Ureter (tissue), 1 donor: ENCODE measurements around the gene RBM14. TPM values are rescaled to one million over a fixed set of nuclear protein-coding genes. Genes with fewer than 3 reads are reported as not detected.
"Not testable (repeated sequence)": the region's sequence is repeated elsewhere in the genome, so short reads cannot be mapped to it uniquely, and the experiment has no call there.

Source experiments
- DNase-seq: peaks from one replicate; pipeline ENCODE4 v3.0.0-alpha.2; 2020; ENCODE audit warnings: low spot score
- total RNA-seq: library from RNA; stranded (reverse); gene quantifications from one replicate; pipeline ENCODE4 v1.2.4, GENCODE V29; 2023
- donor health status: DM: yes; HTN: yes; CAD: no.

Gene RBM14
- total RNA-seq, 1 donor from 2014 or later = 105 TPM

DNA sequence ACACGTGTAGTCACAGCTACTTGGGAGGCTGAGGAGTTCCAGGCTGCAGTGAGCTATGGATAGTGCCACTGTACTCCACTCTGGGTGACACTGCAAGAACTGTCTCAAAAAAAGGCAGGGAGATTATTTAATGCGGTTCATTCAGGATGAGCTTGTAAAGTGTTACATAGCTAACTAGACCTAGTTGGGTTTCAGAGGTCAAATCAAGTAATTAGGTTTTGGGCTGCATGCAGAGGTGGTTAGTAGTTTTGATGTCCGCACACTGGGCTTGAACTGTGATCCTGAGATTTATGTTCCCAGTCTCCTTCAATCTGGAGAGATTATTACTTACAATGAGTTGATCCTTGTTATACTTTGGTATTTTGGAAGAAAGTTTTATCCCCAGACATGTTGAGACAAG lies 20.0 kb downstream of the RBM14 start:
- no peak for DNase-seq

DNA sequence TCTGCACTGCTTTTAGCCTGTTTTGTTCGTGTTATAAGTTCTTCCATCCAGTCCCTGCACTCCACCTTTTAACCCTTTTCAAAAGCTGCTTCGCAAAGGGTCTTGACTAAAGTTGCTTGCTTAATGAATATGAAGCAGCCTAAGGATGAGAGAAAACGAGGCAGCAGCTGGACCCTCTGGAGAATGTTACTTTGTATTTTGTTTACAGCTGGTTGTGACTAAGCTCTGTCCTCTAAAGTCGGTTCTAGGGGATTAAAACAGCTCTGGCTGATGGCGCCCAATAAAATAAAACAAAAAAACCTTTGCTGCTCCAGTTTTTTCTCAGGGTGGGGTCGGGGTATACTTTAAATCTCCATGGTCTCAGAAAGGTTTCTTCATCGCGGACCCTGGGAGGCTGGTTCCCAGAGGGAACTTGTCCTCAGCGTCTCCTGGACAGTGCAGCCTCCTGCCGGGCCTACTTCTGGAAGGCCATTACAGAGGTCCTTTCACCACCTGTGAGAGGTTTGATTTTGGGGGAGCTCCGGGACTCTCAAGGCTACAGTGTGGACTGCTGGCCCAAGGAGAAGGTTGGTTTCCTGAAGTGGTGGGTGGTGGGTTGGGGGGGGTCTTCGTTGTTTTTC lies 21.2 kb downstream of the RBM14 start:
- no peak for DNase-seq

DNA sequence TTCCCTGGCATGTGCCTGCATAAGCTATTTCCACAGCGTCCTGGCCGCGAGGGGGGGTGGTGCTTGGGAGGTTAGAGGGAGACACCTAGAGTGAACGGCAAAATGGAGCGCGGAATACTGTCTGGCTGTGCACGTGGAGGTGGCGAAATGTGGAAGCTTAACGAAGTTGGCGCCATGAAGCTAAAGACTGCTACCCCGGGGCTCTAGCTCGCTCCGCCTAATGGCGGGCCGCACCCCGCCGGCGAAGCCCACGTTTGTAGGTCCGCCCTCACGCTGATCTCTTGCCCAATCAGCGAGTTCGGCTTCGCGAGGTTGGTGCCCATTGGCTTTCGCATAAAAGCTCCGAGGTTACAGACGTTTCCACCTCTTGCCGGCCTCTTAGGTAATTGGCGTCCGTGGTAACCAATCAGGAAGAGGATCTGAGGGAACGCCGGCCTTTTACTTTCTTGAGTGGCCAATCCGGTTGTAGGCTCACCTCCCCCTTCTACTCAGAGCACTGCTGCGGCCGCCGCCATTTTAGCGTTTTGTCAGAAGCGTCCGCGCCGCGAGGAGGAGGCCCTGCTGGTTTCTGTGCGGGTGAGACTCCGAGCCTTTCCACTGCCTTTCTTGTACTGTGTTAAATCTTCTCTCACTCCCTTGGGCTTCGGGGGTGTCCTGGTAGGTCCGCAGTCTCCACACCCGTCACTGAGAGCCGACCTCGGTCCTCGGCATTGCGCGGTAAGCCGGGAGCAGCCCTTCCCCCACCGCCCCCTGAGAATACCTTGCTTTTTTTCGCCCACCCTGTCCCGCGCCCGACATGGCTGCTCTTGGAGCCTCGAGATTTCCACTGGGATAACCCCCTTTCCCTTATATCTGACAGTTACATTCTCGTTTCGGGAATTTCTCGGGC lies 22.0 kb downstream of the RBM14 start, which contains the start of gene RBM4:
RBM4 (plus strand) TSS at position 527 of the 889 bp plus-strand sequence. CDS start 1,009 bp downstream, outside the sequence.
- DNase-seq = peak; percentile 99

DNA sequence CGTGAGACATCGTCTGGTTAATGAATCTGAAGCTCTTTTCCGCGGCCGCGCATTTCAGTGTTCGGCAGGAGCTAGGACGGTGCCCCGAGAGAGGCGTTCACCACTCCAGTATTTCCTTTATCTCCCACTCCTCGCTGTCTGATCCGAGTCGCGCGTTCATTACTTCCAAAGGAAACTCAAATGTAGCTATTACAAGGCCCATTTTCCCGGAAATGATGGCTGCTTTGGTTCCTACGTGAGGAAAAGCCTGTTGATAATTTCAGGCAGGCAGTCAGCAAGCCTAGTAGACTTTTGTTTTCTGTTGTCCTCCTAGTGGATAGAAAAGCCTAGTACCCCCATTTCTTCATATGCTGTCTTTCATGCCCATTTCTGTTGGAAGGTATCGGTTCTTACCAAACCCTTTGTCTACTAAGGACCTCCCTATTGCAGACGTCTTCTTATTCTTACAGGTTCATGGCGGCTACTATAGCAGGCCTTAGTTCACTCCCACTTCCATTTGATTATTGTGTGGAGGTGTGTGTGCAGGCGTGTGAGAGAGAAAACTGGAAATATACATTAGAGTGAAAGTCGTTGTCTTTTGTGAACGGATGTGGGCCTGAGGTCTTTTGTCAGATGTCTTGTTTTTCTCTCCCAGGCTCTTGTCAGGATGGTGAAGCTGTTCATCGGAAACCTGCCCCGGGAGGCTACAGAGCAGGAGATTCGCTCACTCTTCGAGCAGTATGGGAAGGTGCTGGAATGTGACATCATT lies 22.8 kb downstream of the RBM14 start:
- DNase-seq = no peak

DNA sequence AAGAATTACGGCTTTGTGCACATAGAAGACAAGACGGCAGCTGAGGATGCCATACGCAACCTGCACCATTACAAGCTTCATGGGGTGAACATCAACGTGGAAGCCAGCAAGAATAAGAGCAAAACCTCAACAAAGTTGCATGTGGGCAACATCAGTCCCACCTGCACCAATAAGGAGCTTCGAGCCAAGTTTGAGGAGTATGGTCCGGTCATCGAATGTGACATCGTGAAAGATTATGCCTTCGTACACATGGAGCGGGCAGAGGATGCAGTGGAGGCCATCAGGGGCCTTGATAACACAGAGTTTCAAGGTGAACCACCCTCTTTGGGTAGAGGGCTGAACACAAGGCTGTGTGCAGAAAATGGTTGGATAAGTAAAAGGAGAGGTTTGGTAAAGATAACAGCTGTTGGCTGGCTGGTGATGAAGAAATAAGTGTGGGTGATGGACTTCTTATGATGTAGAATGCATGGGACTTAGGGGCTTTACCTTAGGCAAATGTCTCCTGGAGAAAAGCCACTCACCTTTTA lies 23.4 kb downstream of the RBM14 start:
- not testable (repeated sequence) for DNase-seq

DNA sequence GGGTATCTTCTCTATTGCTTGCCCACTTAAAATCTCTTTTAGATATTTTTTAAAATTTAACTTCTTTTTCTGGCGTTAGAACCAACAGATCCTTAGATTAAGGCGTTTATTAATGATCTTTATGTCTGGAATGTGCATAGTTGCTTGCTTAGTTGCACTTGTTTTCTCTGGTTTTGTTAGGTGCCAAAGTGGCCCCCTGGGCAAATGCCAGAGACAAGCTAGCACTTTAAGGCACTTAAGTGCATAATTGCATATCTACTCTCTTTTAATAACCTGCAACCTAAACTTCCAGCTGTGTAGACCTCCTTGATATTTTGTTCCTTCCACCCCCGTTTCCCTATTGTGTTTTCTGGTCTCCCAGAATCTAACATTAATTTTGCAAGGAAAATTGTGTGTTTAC lies 25.4 kb downstream of the RBM14 start:
- DNase-seq = no peak

DNA sequence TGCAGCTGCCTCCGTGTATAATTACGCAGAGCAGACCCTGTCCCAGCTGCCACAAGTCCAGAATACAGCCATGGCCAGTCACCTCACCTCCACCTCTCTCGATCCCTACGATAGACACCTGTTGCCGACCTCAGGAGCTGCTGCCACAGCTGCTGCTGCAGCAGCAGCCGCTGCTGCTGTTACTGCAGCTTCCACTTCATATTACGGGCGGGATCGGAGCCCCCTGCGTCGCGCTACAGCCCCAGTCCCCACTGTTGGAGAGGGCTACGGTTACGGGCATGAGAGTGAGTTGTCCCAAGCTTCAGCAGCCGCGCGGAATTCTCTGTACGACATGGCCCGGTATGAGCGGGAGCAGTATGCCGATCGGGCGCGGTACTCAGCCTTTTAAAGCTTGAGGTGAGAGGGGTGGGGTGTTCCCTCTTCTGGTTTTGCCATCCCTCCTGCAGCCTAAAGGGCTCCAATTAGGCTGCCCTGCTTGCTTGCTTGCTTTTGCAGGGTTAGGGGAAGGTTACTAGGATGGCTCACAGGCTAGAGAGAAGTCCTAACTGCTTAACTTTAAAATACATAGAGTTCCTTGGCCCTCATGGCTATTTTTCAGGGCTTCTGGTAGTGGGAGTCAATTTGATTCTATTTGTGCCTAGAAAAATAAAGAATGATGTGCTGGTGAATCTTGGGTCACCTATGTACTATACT lies 27.5 kb downstream of the RBM14 start:
- no peak for DNase-seq

DNA sequence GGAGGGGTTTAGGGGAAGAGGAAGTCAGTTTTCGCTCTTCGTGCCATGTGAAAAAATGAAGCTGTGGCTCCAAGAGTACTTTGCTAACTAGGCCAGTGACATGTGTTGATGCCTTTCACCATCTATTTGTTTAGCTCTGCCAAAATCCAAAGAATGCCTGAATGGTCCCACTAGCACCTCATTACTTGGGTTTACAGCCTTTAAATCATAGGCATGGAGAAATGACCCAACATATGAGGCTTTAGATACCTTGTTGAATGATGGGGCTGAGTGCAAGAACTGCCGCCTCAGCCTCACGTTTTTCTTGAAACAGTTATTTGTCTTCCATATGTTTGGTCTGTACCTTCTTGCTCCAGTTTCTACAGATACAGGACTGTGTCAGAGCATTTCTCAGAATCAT lies 30.4 kb downstream of the RBM14 start:
- DNase-seq = no peak

DNA sequence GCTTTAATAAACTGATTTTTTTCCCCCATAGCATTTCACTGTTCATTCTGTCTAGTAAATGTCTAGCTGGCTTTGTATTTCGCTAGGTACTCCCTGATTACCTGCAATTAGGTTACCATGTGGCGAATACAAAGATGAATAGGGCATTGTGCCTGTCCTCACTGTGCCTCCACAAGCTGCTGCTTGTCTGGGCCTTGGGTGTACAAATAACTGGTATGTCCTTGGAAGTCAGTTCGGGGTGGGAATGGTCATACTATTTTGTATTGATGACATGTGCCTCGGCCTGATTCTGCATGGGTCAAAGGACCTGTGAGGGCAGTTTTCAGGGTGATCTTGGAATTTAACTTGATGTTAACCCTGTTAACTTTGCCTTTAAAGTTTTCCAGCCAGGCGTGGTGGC lies 33.5 kb downstream of the RBM14 start:
- DNase-seq = no peak

DNA sequence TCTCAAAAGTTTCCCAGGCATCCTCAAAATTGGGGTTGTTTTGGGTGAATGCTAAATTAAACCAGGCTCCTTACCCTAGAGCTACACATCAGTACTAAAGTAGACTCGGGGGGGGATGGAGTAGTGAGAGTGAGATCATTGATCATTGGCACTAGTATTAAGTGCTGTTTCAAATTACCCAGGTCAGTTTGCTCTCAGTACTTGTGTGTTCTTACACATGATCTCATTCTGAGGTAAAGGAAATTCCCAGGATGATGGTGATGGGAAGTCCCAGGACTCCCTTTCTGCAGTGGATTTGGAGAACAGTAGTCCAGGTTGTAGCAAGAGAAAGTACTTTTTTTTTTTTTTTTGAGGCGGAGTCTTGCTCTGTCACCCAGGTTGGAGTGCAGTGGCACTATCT lies 34.6 kb downstream of the RBM14 start:
- DNase-seq = no peak

DNA sequence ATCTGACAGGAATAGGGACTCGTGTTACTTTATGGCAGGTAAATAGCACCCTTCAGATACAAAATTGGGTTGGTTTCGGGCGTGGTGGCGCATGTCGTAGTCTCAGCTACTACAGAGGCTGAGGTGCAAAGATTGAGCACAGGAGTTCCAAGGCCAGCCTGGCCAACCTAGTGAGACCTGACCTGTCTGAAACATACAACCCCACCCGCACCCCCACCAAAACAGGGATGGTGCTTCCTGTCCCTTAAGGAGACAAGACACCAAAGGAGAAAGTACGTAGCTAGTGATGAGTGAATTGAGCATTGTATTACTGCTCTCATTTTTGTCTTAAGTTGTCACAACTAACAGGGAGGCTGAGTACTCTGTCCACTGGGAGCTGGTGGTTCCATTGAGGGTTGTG lies 36.2 kb downstream of the RBM14 start:
- DNase-seq = no peak

DNA sequence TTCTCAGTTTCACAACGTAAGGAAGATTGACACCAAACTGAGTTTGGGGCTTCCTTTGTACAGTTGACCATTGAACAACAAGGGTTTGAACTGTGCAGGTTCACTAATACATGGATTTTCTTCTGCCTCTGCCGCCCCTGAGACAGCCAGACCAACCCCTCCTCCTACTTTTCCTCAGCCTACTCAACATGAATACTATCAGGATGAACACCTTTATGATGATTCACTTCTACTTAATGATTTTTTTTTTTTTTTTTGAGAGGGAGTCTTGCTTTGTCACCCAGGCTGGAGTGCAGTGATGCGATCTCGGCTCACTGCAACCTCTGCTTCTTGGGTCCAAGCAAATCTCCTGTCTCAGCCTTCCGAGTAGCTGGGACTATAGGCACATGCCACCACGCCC lies 36.7 kb downstream of the RBM14 start:
- DNase-seq = no peak

DNA sequence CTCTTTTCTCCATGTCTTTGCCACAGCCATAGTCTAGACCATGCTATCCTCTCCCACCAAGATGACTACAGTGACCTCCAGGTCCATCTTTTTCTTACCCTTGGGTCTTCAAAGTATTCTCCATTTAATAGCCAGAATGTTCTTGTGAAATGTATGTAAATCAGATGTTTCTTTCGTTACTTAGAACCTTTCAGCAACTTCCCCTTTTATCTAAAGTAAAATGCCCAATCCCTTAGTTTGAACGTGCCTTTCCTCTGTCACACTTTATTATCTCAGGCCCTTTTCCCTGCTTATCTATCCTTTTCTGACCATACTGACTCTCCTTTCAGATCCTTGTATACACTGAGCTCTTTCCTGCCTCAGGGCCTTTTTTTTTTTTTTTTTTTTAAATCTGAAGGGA lies 43.3 kb downstream of the RBM14 start:
- no peak for DNase-seq

DNA sequence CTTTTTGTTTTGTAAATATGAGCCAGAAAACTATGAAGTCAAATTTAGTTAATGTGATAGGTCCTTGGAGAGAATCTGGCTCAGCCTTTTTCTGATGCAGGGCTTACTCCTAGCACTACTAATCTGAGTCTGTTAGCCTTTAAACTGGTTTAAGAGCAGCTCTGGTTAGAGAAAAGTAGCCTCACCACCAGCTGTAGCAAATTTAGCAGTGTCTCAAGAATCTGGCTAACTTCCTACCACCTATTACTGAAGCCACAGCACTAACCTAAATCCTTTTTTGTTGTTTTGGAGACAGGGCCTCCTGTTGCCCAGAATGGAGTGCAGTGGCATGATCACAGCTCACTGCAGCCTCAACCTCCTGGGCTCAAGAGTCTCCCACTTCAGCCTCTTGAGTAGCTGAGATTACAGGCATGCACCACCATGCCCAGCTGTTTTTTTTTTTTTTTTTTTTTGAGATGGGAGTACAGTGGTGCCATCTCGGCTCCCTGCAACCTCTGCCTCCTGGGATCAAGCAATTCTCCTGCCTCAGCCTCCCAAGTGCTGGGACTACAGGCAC lies 47.4 kb downstream of the RBM14 start:
- no peak for DNase-seq

DNA sequence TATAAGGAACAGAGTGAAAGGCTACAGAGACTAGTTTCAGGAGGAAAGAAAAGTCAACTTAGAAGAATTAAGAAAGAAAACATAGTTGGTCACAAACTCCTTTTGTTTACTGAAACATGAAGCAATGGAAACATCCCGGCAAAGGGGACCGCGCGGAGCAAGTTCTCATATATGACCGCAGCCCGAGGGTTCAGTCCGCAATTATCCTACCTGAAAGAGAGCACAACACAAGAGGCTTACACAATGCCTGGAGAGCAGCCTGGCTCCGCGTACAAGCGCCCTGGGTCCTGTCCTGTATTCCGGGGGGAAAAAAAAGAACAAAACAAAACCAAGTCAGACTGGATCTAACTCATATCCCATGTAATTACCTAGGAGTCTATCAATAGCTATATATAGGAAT lies 48.9 kb downstream of the RBM14 start:
- no peak for DNase-seq

DNA sequence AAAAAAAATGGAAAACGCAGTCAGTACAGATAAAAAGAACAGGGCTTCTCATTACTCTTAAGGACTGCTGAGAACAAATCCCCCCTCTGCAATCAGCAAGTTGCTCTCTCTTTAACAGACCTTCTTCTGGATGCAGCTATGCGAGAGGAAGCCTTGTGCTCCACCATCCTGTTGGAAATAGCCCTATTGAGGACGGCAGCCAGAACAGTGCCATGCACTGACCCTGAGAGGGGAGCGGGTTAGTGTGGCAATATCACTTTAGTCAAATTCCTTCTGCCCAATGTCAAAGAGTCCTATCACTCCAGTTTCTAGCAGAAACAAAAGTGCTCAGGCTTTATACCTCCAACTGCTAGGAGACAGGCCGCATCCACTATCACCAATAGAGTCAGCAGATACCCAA lies 54.4 kb downstream of the RBM14 start:
- DNase-seq = no peak

DNA sequence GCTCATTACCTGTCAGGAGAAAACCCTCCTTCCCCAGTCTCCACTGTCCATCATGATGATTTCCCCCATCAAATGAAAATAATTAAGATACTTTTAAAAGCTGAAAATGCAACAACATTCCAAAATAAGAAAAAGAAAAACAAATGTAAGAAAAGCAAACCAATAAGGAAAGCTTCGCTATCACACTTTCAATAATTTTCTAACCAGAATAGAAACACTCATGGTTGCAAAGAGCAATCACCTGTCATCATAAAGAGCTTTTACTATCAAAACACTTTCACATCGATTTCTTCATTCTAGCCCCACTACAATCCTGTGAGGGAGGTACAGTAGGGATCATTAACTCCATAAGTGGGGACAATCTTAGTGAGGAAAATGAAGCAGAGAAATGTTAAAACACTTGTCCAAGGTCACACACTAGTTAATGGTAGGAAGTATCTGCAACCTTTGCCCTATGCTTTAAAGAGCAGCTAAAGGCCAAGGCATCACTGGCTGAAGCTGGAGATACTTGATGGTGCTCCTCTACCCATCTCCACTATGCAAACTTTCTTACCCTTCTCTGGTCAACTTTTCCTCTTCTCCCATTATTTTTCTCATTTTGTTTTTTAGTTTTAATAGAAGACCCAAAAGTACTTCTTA lies 58.7 kb downstream of the RBM14 start:
- DNase-seq = no peak

DNA sequence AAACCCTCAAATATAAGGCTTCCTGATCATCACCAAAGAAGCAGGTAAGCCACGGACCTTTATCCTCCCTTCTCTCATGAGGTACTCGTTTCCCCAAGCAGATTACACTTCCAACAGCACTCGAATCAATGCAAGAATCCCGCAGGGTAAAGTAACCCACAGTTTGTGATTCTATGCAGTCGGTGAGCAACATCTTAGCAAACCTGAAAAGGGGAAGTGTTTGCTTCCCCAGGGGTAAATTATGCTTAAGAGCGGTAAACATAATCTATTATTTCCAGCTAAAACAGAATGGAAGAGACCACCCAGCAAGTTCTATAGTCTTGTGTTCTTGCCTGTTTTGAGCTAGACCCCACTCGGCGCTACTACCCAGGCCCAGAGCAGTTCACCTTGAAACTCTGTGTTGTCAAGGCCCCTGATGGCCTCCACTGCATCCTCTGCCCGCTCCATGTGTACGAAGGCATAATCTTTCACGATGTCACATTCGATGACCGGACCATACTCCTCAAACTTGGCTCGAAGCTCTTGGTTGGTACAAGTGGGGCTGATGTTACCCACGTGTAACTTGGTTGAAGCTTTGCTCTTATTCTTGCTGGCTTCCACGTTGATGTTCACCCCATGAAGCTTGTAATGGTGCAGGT lies 60.0 kb downstream of the RBM14 start:
- DNase-seq = no peak
